ENCODE measurements around the gene KCNH1.

Gene KCNH1

DNA sequence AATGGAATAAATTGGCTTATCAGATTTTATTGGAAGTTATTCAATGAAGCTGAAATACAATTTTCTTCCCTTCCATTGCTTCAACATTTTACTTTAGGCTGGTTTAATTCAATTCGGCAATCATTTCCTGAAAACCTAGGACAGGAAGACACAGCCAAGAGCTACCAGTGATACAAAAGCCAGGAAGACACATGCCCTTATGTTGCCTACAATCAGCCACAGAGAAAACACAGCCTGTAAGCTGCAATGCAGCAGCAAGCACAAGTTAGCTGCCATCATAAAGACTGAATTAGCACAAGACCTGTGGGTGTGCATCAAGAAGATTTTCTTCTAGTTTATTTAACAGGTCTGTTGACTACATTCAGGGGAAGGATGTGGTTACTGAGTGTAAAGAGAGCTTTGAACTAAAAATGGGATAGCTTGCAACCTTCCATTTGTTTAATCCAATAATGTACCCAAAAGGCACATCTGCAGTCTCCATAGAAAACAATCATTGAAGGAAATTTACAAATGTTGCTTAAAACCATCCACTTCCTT, 193.8 kb downstream of the KCNH1 start:
- DNase-seq (no peak), ATAC-seq (replicated peaks) (no peak)
- no peak overlapping the region for H3K4me3 Mint-ChIP-seq
- no peaks in the 10 kb centered on the region for H3K27me3 Mint-ChIP-seq
- H3K4me1 Mint-ChIP-seq, result no peaks in the 10 kb centered on the region
- no peaks in the 10 kb centered on the region for H3K9me3 Mint-ChIP-seq
- H3K36me3 Mint-ChIP-seq, result no peaks in the 10 kb centered on the region
- no peak overlapping the region for H3K27ac Mint-ChIP-seq

DNA sequence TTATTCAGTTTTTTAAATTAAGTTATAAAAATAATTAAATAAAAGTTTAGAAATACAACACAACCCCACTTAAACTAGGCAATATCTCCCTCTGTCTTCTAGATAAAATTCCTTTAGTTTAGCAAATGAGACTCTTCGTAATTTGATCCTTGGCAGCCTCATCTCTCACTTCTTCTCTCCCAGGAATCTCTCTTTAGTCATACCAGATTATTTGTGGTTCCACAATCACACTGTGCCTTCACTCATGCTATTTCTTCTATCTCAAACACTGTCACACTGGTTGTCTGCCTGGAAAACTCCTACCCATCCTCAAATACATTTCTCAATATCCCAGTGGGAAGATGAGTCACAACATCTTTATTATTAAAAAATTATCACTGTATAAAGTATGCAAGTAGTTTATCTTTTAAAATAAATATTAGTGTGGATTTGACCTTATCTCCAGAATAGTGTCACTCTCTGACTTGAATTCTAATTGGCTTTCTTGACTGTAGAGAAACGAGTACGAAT, 195.5 kb downstream of the KCNH1 start:
- Mint-ChIP-seq H3K4me1 (no peaks in the 10 kb centered on the region), H3K36me3 (no peaks in the 10 kb centered on the region), H3K4me3 (no peak overlapping the region), H3K27ac (no peak overlapping the region), H3K9me3 (peaks cover 0 to 2% of the 10 kb centered on the region in 2 donors), H3K27me3 (no peaks in the 10 kb centered on the region)
- DNase-seq (no peak), ATAC-seq (replicated peaks) (no peak)

DNA sequence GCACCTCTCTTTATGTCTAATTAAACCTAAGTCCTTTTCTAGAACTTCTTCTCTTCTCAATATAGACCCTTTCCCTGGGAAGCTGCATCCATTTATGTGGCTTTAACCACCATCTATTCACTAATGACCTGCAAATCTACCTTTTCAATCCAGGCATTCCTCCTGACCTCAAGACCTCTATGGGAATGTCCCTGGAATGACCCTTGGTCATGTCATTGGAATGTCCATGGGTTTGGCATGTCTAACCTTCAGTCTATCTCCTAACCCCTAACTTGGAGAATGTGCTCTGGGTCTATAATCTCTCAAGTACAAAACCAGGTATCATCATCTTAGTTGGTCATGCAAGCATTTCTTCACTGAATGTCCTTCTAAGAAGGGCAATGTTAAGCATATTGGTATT, 196.1 kb downstream of the KCNH1 start:
- ATAC-seq (replicated peaks) (no peak), DNase-seq (no peak)
- Mint-ChIP-seq H3K27ac (no peak overlapping the region), H3K4me1 (no peaks in the 10 kb centered on the region), H3K36me3 (no peaks in the 10 kb centered on the region), H3K9me3 (peaks cover 0 to 2% of the 10 kb centered on the region in 2 donors), H3K4me3 (no peak overlapping the region), H3K27me3 (no peaks in the 10 kb centered on the region)

DNA sequence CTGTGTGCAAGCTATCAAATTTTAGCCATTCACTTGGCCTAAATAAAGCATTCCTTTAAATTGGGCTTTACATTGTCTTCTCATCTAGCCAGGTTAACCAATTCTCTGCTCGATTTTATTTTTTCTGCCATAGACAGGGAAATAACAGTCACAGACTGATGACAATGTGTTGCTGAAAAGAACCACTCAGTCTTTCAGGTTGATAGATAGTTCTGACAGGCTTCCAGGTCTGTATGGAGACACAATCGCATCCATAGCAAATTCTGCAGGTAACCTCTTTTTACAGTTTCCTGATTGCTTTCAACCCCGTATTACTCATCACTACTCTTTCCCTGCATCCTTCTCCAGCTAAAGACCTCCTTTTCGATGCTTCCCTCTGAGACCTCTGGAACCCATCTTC, 198.0 kb downstream of the KCNH1 start:
- DNase-seq (no peak), ATAC-seq (replicated peaks) (no peak)
- Mint-ChIP-seq H3K27ac (no peak overlapping the region), H3K4me1 (no peaks in the 10 kb centered on the region), H3K4me3 (no peak overlapping the region), H3K9me3 (peaks cover 0 to 7% of the 10 kb centered on the region in 2 donors), H3K27me3 (no peaks in the 10 kb centered on the region), H3K36me3 (no peaks in the 10 kb centered on the region)

DNA sequence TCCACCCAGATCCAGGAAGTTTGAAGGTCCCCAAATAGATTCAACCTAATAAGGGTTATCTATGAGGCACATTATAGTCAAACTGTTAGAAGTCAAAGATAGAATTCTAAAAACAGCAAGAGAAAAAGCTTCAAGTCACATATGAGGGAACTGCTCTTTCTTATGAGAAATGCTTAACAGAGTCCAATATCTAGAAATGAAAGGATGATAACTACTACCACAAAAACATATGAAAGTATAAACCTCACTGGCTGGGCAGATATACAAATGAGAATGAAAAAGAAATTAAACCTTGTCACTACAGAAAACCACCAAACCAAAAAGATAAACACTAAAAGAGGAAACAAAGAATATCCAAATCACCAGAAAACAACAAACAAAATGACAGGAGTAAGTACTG, 201.8 kb downstream of the KCNH1 start:
- H3K9me3 Mint-ChIP-seq, result peaks cover 5 to 20% of the 10 kb centered on the region in 2 donors
- no peak for DNase-seq
- no peak for ATAC-seq (replicated peaks)
- H3K36me3 Mint-ChIP-seq, result no peaks in the 10 kb centered on the region
- H3K27ac Mint-ChIP-seq, result no peak overlapping the region
- no peaks in the 10 kb centered on the region for H3K4me1 Mint-ChIP-seq
- peaks cover 0 to 6% of the 10 kb centered on the region in 2 donors for H3K27me3 Mint-ChIP-seq
- no peak overlapping the region for H3K4me3 Mint-ChIP-seq

DNA sequence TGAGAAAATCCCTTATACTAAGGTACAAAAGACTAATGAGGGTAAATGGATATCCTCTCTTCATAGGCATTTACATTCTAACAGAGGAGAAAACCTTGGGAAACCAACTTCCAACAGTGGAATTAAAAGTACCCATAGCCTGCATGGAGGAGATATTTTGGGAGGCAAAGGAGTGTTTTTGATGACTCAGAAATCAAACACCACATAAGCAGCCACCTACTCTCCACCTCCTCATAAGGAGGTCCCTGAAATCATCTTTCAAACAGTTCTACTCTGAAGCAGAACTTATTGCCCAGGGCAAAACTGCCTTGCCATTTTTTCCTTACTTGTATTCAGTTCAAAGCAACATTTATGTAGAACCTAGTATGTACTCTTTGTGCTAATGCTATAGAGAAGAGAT, 211.3 kb downstream of the KCNH1 start:
- Mint-ChIP-seq H3K4me3 (no peak overlapping the region), H3K4me1 (no peaks in the 10 kb centered on the region), H3K27ac (no peak overlapping the region), H3K27me3 (peaks cover 16 to 26% of the 10 kb centered on the region in 2 donors), H3K9me3 (peaks cover 12% of the 10 kb centered on the region in 2 donors), H3K36me3 (no peaks in the 10 kb centered on the region)
- DNase-seq, result no peak
- ATAC-seq (replicated peaks), result no peak

DNA sequence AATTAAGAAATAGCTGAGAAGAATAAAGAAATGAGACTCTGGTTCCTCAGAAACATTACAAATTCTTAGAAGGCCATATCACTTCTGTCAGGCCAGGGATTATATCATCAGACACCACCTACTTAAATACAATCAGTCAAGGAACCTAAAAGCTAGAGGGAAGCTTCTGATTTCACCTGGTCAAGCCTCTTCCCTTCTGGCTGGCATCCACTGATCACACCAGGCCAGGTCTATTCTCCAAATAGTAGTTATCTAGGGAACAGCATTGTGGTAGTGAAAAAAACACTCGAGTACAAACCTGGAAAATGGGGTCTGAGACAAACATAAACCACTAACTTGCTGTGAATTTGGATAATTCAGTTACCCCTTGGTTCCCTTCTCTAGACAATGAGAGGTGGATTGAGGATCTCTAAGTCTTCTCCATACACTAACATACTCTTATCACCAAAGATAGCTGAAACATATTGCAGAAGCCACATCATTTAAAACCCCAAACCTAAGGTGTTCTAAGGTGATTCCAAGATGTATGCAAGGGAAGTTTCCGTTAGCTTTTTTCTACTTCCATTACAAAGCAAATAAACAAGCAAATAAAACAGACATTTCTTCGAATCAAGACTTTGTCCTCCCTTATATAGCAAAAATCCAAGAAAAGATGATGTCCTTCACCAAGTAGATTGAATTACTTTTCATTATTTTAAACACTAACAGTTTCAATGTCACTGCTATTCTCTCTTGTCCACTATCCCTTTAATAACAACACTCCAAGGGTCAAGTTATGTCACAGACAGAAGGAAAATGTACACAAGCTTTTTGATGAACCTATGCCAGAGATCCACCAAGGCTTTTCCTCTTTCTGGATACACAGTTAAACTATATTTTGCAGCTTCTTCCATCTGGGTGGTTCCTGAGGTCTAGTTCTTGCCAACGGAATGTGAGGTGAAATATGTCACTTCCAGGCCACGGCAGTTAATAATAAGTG, 212.9 kb downstream of the KCNH1 start:
- Mint-ChIP-seq H3K36me3 (no peaks in the 10 kb centered on the region), H3K4me1 (no peaks in the 10 kb centered on the region), H3K27ac (no peak overlapping the region), H3K27me3 (peaks cover 5 to 17% of the 10 kb centered on the region in 2 donors), H3K4me3 (no peak overlapping the region), H3K9me3 (peaks cover 0 to under 1% of the 10 kb centered on the region in 2 donors)
- DNase-seq, result no peak
- ATAC-seq (replicated peaks), result no peak

DNA sequence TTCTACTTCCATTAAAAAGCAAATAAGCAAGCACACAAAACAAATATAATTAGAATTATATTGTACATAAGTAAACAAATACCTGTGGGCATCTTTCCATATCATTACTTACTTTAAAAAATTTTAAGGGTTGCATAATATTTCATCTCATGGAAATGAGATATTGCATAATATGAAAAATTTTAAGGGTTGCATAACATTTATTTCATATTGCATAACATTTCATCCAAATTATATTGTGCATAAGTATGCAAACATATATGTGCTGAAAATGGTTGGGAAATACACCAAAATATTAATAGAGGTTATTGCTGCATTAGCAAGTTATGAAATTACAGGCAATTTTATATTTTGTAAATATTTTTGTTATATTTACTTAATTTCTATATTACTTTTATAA, 213.7 kb downstream of the KCNH1 start:
- Mint-ChIP-seq H3K27me3 (peaks cover 5 to 16% of the 10 kb centered on the region in 2 donors), H3K27ac (no peak overlapping the region), H3K36me3 (no peaks in the 10 kb centered on the region), H3K4me3 (no peak overlapping the region), H3K4me1 (no peaks in the 10 kb centered on the region), H3K9me3 (no peaks in the 10 kb centered on the region)
- DNase-seq (no peak), ATAC-seq (replicated peaks) (no peak)

DNA sequence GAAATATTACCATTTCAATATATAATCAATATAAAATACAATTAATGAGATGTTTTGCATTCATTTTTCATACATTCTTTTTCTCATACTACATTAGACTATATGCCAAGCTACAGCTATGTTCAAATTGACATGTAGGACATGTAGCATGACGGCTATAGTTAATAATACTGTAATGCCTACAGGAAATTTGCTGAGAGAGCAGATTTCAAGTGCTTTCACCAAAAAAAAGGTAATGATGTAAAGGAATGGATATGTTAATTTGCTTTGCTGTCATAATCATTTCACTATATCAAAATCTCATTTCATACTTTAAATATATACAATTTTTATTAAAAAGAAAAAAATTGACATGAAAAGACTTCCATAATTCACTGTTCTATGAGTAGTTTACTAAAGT, 215.1 kb downstream of the KCNH1 start:
- H3K4me3 Mint-ChIP-seq, result no peak overlapping the region
- no peaks in the 10 kb centered on the region for H3K9me3 Mint-ChIP-seq
- peaks cover 0 to 12% of the 10 kb centered on the region in 2 donors for H3K27me3 Mint-ChIP-seq
- no peak overlapping the region for H3K27ac Mint-ChIP-seq
- no peak for ATAC-seq (replicated peaks)
- no peak for DNase-seq
- no peaks in the 10 kb centered on the region for H3K4me1 Mint-ChIP-seq
- H3K36me3 Mint-ChIP-seq, result no peaks in the 10 kb centered on the region

DNA sequence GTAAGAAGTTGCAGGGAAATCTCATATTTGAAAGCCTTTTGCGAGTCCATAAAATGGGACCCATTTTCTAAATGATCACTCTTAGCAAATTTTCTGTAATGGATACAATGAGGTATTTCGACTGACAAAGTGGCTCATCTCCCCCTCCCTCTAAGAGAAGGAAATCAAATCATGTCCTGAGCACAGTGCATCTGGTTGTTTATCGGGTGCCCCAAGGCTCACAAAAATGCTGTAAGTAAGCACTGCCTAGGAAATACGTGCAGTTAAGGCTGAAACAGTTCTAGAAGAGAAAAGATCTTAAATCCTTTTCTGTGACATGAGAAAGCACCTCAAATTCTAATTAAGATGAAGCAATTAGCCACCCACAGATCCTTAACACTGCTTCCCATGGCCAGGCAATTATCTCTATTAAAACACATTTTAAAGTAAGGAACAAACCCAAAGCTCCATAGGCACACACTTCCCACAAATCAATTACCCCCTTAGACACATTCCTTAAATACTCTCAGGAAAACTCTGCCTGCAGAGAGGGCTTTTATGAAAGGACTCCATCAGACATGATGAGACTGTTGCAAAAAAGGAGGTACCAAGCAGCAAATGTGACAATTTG, 216.3 kb downstream of the KCNH1 start:
- Mint-ChIP-seq H3K27ac (no peak overlapping the region), H3K4me3 (no peak overlapping the region), H3K4me1 (peaks cover 0 to 2% of the 10 kb centered on the region in 2 donors), H3K9me3 (no peaks in the 10 kb centered on the region), H3K36me3 (no peaks in the 10 kb centered on the region), H3K27me3 (peaks cover 0 to 7% of the 10 kb centered on the region in 2 donors)
- ATAC-seq (replicated peaks) (no peak), DNase-seq (no peak)

DNA sequence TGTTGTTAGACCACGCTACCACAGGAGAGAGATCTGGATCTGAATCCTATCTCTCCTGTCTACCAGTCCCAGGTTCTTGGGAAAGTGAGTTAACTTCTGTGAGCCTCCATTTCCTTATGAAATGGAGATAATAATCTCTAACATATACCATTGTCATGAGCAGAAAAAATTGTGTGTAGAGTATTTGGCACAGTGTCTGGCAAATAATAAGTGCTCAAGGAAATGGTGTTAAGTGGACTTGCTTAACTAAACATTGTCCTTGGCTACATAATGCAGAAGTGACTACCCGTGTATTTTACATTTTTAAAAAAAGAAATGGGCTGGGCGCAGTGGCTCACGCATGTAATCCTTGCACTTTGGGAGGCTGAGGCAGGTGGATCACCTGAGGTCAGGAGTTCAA, 217.4 kb downstream of the KCNH1 start:
- no peak for DNase-seq
- Mint-ChIP-seq H3K27me3 (peaks cover 0 to 9% of the 10 kb centered on the region in 2 donors), H3K27ac (no peak overlapping the region), H3K4me1 (peaks cover 0 to 3% of the 10 kb centered on the region in 2 donors), H3K9me3 (no peaks in the 10 kb centered on the region), H3K36me3 (no peaks in the 10 kb centered on the region), H3K4me3 (no peak overlapping the region)
- ATAC-seq (replicated peaks), result no peak

DNA sequence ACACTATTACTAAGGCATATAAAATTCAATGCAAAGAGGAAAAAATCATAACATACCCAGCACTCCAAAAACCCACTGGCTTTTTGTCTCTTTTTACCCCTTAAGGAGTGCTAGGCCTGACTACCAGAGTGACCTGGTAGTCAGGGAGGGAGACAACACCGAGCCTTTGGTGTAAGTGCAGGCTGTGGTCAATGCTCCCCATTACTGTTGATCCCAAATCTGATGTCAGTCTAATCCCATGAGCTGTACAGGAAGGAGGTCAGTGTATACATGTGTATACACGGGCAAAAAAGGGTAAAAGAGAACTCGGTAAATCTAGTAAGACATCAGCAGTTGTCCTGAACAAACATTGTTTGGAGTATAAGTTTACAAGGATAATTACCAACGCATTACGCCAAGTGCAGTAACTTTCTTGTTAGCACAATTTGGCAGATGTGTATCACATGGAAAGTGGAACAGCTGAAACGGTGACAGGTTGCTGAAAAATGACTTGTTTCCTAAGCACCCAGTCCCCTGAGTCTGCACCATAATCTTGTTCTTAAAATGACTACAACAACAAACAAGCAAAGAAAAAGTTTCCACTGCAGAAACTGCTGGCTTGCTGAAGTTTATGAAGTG, 217.9 kb downstream of the KCNH1 start:
- no peak for DNase-seq
- H3K4me1 Mint-ChIP-seq, result peaks cover 0 to 3% of the 10 kb centered on the region in 2 donors

DNA sequence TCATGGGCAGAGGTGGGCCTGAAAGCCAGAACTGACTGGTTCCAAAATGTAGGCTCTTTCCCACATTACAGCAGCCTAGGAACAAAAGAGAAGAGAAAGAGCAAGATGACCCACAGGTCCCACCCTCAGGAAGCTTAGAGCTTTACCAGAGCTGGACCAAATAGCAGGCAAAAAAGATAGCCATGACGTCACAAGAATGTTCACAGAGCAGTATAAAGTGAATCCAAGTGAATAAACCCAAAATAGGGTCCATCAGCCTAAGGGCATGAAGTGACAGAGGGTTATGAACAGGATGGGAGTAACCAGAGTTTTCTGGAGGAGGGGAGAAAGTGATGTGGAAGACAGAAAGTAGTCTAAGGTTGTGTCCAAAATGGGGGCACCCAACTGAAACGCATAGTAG, 221.2 kb downstream of the KCNH1 start:
- DNase-seq (no peak), ATAC-seq (replicated peaks) (no peak)
- Mint-ChIP-seq H3K4me1 (peaks cover 0 to 3% of the 10 kb centered on the region in 2 donors), H3K27ac (no peak overlapping the region), H3K4me3 (no peak overlapping the region), H3K36me3 (no peaks in the 10 kb centered on the region), H3K27me3 (peaks cover 4 to 5% of the 10 kb centered on the region in 2 donors), H3K9me3 (no peaks in the 10 kb centered on the region)

More for the DNA sequence above, 217.9 kb downstream of the KCNH1 start:
- Mint-ChIP-seq H3K27me3 (peaks cover 0 to 9% of the 10 kb centered on the region in 2 donors), H3K9me3 (no peaks in the 10 kb centered on the region), H3K36me3 (no peaks in the 10 kb centered on the region), H3K4me3 (no peak overlapping the region), H3K27ac (no peak overlapping the region)
- no peak for ATAC-seq (replicated peaks)

DNA sequence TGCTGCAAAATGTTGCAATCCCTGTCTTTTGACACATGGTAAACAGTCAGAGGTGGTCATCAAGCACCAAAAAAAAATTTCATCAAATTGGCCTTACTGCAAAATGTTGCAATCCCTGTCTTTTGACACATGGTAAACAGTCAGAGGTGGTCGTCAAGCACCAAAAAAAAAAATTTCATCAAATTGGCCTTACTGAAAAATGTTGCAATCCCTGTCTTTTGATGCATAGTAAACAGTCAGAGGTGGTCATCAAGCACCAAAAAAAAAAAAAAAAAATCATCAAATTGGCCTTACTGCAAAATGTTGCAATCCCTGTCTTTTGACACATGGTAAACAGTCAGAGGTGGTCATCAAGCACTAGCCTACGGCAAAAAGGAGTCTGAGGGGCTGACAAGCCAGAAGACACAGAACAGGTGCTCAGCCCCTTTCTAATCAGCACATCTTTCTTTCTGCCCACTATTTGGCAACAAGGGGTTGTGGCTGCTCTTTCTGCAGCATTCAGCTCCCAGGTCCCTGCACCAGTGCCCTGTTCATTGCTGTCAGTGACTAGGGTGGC, 223.8 kb downstream of the KCNH1 start:
- H3K9me3 Mint-ChIP-seq, result no peaks in the 10 kb centered on the region
- no peak overlapping the region for H3K27ac Mint-ChIP-seq
- ATAC-seq (replicated peaks), result no peak

More for the DNA sequence above, 223.8 kb downstream of the KCNH1 start:
- H3K36me3 Mint-ChIP-seq, result no peaks in the 10 kb centered on the region
- H3K27me3 Mint-ChIP-seq, result peaks cover 4 to 12% of the 10 kb centered on the region in 2 donors
- no peak overlapping the region for H3K4me3 Mint-ChIP-seq
- no peak for DNase-seq
- peaks cover 5 to 7% of the 10 kb centered on the region in 2 donors for H3K4me1 Mint-ChIP-seq
